H1 (cell line): Measurements from ENCODE around the gene RBM19.

Experiments
- EZH2 ChIP-seq: fragments of 200-600 bp; sonication (generic); IDR thresholded peaks from 2 replicates; pipeline ENCODE4 v1.7.1; 2012; ENCODE audit warnings: low read depth, mild to moderate bottlenecking, moderate library complexity, low read length, inconsistent platforms; ENCODE audit not compliant: severe bottlenecking
- TCF12 ChIP-seq: IDR thresholded peaks from 2 replicates; pipeline ENCODE4 v1.6.1; 2011; ENCODE audit warnings: low read depth, mild to moderate bottlenecking, low read length

- TF ChIP-seq TCF12 (no peak), EZH2 (no peak)
Measured at GRCh38 chr12:113860950-113861349, 105.2 kb downstream of the RBM19 start.
